GOT3 (cell line): ENCODE results near the gene LSG1.

Experiments used
- DNase-seq: peaks from one replicate; lab custom pipeline; 2025; ENCODE audit warnings: mixed read lengths; lab: John Stamatoyannopoulos, UW

The LSG1 gene

GRCh38 chr3:194686816-194687637, 15.0 kb upstream of the LSG1 start:
- DNase-seq, result no peak

- no peak for DNase-seq
These were observed 14.4 kb upstream of the LSG1 start for GRCh38 chr3:194686414-194686815.

GRCh38 chr3:194685718-194686413, 13.9 kb upstream of the LSG1 start, which contains the start of gene FAM43A:
Gene FAM43A (plus strand): TSS chr3:194685883. CDS start chr3:194686827, 944 bp downstream.
- DNase-seq, result peak; percentile 92

GRCh38 chr3:194685065-194685717, 13.2 kb upstream of the LSG1 start:
- no peak for DNase-seq

GRCh38 chr3:194683380-194683779, 11.4 kb upstream of the LSG1 start:
- no peak for DNase-seq

- peak; percentile 50 for DNase-seq
These were observed 10.8 kb upstream of the LSG1 start for GRCh38 chr3:194682694-194683310.

- DNase-seq, result no peak
These were observed 10.2 kb upstream of the LSG1 start for GRCh38 chr3:194682189-194682693.

GRCh38 chr3:194680888-194681615, 9.1 kb upstream of the LSG1 start:
- no peak for DNase-seq

GRCh38 chr3:194676471-194676870, 4.5 kb upstream of the LSG1 start:
- DNase-seq, result no peak

- DNase-seq, result no peak
These were observed 3.7 kb upstream of the LSG1 start for GRCh38 chr3:194675680-194676079.

GRCh38 chr3:194675081-194675640, 3.2 kb upstream of the LSG1 start:
- no peak for DNase-seq

- DNase-seq, result no peak
These were observed 1.8 kb upstream of the LSG1 start for GRCh38 chr3:194673761-194674160.

GRCh38 chr3:194672876-194673275, 885 bp upstream of the LSG1 start:
- DNase-seq, result no peak

GRCh38 chr3:194671511-194671899, 486 bp downstream of the LSG1 start:
- no peak for DNase-seq

GRCh38 chr3:194667363-194667762, 4.6 kb downstream of the LSG1 start:
- DNase-seq, result no peak

GRCh38 chr3:194664857-194665256, 7.1 kb downstream of the LSG1 start:
- DNase-seq, result no peak

GRCh38 chr3:194661946-194662345, 10.0 kb downstream of the LSG1 start:
- DNase-seq, result no peak

GRCh38 chr3:194661374-194661773, 10.6 kb downstream of the LSG1 start:
- DNase-seq, result no peak

- no peak for DNase-seq
These were observed 12.2 kb downstream of the LSG1 start for GRCh38 chr3:194659778-194660177.

GRCh38 chr3:194658477-194659242, 13.3 kb downstream of the LSG1 start:
- DNase-seq, result no peak
